Adrenal gland (tissue), 12 donors: Measurements from ENCODE around the gene CHMP4A. TPM values are rescaled to one million over a fixed set of nuclear protein-coding genes. Genes with fewer than 3 reads are reported as not detected.
A peak's percentile ranks its signal among the peaks of the same experiment; 100 is the strongest.
"Not testable (repeated sequence)": the region's sequence is repeated elsewhere in the genome, so short reads cannot be mapped to it uniquely, and the experiment has no call there.

ENCODE experiments used
- DNase-seq, 7 donors: peaks; one replicate each; pipeline ENCODE4 v3.0.0-alpha.2; 2019 to 2020
- H3K27ac ChIP-seq, 5 donors: fragments of 200-600 bp; sonication (generic) in 4 of 5; 1 replicate in 3 of 5; 2 replicates in 2 of 5; pipeline versions ENCODE4 v1.5.1 to v1.8.0; 2016 to 2020; ENCODE audit warnings: mild to moderate bottlenecking in 1 of 5
- H3K27me3 ChIP-seq: fragments of 200-600 bp; 2 replicates; pipeline ENCODE4 v1.8.0; 2021
- H3K36me3 ChIP-seq, 2 donors: fragments of 200-600 bp; replicated peaks in 1 of 2; 1 replicate in 1 of 2; 2 replicates in 1 of 2; pipeline versions ENCODE4 v1.5.1 to v1.8.0; 2018 to 2022
- H3K4me1 ChIP-seq, 2 donors: fragments of 200-600 bp; replicated peaks in 1 of 2; 1 replicate in 1 of 2; 2 replicates in 1 of 2; pipeline versions ENCODE4 v1.5.1 to v1.8.0; 2018 to 2021
- H3K4me3 ChIP-seq, 4 donors: fragments of 200-600 bp; sonication (generic) in 3 of 4; one replicate each; pipeline ENCODE4 v1.5.1; 2016 to 2018
- H3K9me3 ChIP-seq, 3 donors: fragments of 200-600 bp; sonication (generic) in 1 of 3; replicated peaks in 1 of 3; 1 replicate in 2 of 3; 2 replicates in 1 of 3; pipeline versions ENCODE4 v1.5.1 to v1.8.0; 2016 to 2021
- POLR2A ChIP-seq, 2 donors: fragments of 450-650 bp; IDR thresholded peaks; one replicate each; pipeline ENCODE4 v1.6.1; 2017; ENCODE audit warnings: antibody characterized with exemption in 2 of 2, mild to moderate bottlenecking in 2 of 2, moderate library complexity in 1 of 2
- WGBS, 4 donors: extraction: QIAGEN DNeasy Blood & Tissue Kit in 2 of 4; methylation state at CpG; one replicate each; pipeline versions ENCODE4 v1.1.5 to v1.1.7; 2013 to 2017; 5-methylcytosine and 5-hydroxymethylcytosine counted together
- intact Hi-C, 2 donors: fragments of 100-400 bp; cut with DNase I; formaldehyde crosslinking; loops; one replicate each; pipeline versions ENCODE4 v1.14.1 to v1.15.0; 2022 to 2023
- polyA plus RNA-seq, 3 donors: library from polyadenylated mRNA; stranded (reverse); fragments of 200-250 nt in 2 of 3; fragments of 350-450 nt in 1 of 3; fragmentation: Illumina TruSeq in 1 of 3; extraction: RNeasy Lipid Tissue Mini Kit (QIAGEN cat#74804) in 1 of 3; gene quantifications; one replicate each; pipeline ENCODE4 v1.2.3, GENCODE V29; 2013 to 2014
- total RNA-seq, 9 donors: library from RNA; depleted of rRNA in 4 of 9; stranded (reverse); fragments of >200 nt in 4 of 9; fragments of 120-200 nt in 1 of 9; fragmentation: NEBNext Ultra II Directional in 1 of 9; extraction: Animal tissue kit (Norgen Biotek cat#: 25700) in 1 of 9; gene quantifications; one replicate each; pipeline versions ENCODE4 v1.1.0 to v1.2.4, GENCODE V29; 2013 to 2023
- TF ChIP-seq, protein P1 (sequence below), 6 experiments: fragments of 450-650 bp in 4 of 6; fragments of 200-600 bp in 2 of 6; sonication (generic) in 1 of 6; IDR thresholded peaks; 1 replicate in 5 of 6; 2 replicates in 1 of 6; pipeline versions ENCODE4 v1.5.1 to v1.8.0; 2016 to 2021; ENCODE audit warnings: antibody characterized with exemption in 6 of 6, mild to moderate bottlenecking in 2 of 6, moderate library complexity in 1 of 6
- donor health status: healthy with polysubstance abuse.
- donor health status: Bipolar disorder and iron deficiency.
- donor health status: DM: yes; HTN: yes; CAD: no.
- donor health status: DM: no; HTN: no; CAD: no.
- donor health status: DM: no; HTN: no; CAD: no.
- donor health status: DM: yes; HTN: yes; CAD: no.

Gene CHMP4A
- total and polyA plus RNA-seq, 12 donors, result 32.9 to 118 (median 59.0) TPM

DNA sequence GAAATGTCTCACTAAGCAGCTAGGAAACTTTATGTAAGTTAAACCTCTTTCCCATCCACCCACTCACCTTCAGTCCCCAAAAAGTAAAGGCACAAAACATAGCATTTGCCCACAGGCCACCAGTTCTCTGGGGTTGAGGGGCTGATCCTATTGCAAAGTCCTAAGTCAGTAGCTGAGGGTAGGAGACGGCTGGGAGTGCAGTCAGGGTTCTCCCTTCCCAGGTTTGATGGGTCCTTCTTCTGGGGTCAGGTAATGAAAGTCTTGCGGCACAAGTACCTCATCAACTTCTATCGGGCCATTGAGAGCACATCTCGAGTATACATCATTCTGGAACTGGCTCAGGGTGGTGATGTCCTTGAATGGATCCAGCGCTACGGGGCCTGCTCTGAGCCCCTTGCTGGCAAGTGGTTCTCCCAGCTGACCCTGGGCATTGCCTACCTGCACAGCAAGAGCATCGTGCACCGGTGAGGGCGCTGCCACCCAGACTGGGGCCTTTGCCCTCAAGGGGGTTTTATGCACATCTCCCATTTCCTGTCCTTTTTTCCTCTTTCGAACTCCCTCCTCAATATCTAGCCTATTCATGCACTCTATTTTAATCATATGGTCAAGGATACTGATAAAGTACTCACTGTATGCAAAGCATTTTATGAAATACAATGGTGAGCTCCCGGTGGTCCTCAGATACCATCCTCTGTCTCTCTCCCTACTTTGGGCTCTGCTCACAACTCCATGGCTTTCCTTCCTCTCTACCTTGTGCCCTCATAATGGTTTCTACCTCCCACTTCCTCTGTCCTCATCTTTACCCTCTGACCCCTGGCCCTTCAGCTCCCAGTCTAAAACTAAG lies 6.8 kb downstream of the CHMP4A start:
- no peaks in the 10 kb centered on the region for H3K27me3 ChIP-seq
- no peak for TF ChIP-seq POLR2A (IDR thresholded peaks at IDR 0.05)
- TF ChIP-seq, protein P1, sequence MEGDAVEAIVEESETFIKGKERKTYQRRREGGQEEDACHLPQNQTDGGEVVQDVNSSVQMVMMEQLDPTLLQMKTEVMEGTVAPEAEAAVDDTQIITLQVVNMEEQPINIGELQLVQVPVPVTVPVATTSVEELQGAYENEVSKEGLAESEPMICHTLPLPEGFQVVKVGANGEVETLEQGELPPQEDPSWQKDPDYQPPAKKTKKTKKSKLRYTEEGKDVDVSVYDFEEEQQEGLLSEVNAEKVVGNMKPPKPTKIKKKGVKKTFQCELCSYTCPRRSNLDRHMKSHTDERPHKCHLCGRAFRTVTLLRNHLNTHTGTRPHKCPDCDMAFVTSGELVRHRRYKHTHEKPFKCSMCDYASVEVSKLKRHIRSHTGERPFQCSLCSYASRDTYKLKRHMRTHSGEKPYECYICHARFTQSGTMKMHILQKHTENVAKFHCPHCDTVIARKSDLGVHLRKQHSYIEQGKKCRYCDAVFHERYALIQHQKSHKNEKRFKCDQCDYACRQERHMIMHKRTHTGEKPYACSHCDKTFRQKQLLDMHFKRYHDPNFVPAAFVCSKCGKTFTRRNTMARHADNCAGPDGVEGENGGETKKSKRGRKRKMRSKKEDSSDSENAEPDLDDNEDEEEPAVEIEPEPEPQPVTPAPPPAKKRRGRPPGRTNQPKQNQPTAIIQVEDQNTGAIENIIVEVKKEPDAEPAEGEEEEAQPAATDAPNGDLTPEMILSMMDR (IDR thresholded peaks at IDR 0.05), result no peak
- DNase-seq, result peak in 3 of 7 donors; percentile 6 to 35 (median 16)
- no peak overlapping the region for H3K4me3 ChIP-seq
- H3K27ac ChIP-seq, result no peak overlapping the region
- WGBS, 4 donors, result 81 to 99% (median 85%) methylated on average over 6 to 11 of the region's 11 CpGs
- H3K4me1 ChIP-seq, result peaks cover 0 to under 1% of the 10 kb centered on the region in 2 donors
- no peaks in the 10 kb centered on the region for H3K9me3 ChIP-seq
- intact Hi-C loops, result no loop called here
- H3K36me3 ChIP-seq, result peaks cover 0 to 57% of the 10 kb centered on the region in 2 donors

DNA sequence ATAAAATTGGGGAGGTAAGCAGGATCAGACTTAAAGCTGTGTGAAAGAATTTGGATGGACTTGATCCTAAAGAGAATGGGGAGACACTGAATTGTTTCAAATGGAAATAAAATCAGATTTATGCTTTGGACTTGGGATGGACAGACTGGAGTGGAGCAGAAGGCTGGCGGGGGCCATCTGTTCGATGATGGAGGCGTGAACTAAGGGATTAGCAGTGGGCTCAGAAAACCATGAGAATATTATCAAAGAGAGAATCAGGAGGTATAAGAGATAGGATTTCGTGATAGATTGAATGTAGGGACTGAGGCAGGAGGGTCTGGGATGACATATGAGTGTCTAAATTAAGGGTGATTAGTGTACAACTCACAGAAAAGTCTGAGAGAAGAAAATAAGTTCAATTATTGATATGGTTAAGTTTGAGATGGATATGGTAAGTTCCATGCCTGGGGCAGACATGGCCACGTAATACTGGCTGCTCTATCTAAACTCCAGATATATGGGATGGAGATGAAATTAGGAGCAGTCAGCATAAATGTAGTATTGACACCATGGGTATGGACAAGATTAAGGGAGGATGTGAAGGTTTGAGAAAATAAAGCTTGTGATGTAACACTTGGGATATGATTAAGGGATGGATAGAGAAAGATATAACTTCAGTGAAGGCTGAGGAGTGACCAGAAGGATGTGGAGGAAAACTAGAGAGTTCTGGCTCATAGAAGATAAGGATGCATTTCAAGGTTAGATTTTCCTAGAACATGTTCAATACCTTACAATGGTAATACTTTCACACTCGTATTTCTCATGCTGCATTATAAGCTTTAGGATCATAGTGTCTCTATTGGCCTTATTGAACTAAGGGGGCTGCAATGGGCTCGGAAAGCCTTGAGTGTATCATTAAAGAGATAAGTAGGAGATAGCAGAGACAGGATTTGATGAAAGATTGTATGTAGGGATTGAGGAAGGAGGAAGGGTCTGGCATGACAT lies 8.8 kb downstream of the CHMP4A start:
- no peak for TF ChIP-seq POLR2A (IDR thresholded peaks at IDR 0.05)
- TF ChIP-seq, protein P1 (IDR thresholded peaks at IDR 0.05), result no peak
- DNase-seq, result peak in 2 of 7 donors; percentile 11 to 13
- Histone ChIP-seq H3K36me3 (peaks cover 0 to 39% of the 10 kb centered on the region in 2 donors), H3K27me3 (no peaks in the 10 kb centered on the region), H3K4me3 (no peak overlapping the region), H3K9me3 (no peaks in the 10 kb centered on the region), H3K4me1 (no peaks in the 10 kb centered on the region), H3K27ac (no peak overlapping the region)
- 89 to 92% (median 91%) methylated on average over 7 of the region's 7 CpGs for WGBS, 4 donors
- intact Hi-C loops, result no loop called here

DNA sequence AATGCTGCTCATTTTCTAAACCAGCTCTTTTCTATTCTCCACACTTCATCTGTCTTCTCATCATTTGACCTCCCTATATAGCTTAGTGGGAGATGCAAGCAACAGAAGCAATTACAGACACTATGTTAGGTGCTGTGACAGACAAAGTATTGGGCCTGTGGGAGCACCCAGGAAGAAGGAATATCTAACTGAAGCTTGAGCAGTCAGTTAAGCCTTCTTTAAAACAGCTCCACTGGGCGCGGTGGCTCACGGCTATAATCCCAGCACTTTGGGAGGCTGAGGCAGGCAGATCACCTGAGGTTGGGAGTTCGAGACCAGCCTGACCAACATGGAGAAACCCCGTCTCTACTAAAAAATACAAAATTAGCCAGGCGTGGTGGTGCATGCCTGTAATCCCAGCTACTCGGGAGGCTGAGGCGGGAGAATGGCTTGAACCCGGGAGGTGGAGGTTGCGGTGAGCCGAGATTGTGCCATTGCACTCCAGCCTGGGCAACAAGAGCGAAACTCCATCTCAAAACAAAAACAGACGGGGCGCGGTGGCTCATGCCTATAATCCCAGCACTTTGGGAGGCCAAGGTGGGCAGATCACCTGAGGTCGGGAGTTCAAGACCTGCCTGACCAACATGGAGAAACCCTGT lies 9.9 kb downstream of the CHMP4A start:
- peak in 3 of 7 donors; percentile 8 to 42 (median 18) for DNase-seq
- H3K4me1 ChIP-seq, H3K27me3 ChIP-seq, H3K27ac ChIP-seq, H3K4me3 ChIP-seq, intact Hi-C loops, H3K9me3 ChIP-seq: not testable (repeated sequence)
- WGBS, 4 donors, result 85 to 96% (median 92%) methylated on average over 14 to 16 of the region's 16 CpGs
- peaks cover 0 to 30% of the 10 kb centered on the region in 2 donors for H3K36me3 ChIP-seq

DNA sequence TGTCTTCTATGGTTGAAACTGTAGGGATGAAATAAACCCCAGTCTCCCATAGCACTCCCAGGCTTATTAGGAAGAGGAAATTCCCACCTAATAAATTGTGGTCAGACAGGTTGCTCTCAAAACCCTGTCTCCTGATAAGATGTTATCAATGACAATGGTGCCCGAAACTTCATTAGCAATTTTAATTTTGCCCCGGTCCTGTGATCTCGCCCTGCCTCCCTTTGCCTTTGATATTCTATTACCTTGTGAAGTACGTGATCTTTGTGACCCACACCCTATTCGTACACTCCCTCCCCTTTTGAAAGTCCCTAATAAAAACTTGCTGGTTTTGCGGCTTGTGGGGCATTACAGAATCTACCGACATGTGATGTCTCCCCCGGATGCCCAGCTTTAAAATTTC lies 10.8 kb downstream of the CHMP4A start:
- 79 to 93% (median 90%) methylated on average over 8 of the region's 8 CpGs for WGBS, 4 donors
- H3K4me1 ChIP-seq, H3K27ac ChIP-seq, H3K4me3 ChIP-seq, intact Hi-C loops, H3K27me3 ChIP-seq, DNase-seq, H3K9me3 ChIP-seq: not testable (repeated sequence)
- H3K36me3 ChIP-seq, result peaks cover 0 to 24% of the 10 kb centered on the region in 2 donors
